ELR (cell line): ENCODE data around the gene MTR.

Experiments used
- DNase-seq: peaks from one replicate; pipeline ENCODE4 v3.0.0-alpha.2; 2015; ENCODE audit warnings: low read depth

MTR gene

GRCh38 chr1:236864211-236864610, 69.1 kb downstream of the MTR start:
- no peak for DNase-seq

GRCh38 chr1:236864996-236865817, 70.1 kb downstream of the MTR start:
- no peak for DNase-seq

DNA sequence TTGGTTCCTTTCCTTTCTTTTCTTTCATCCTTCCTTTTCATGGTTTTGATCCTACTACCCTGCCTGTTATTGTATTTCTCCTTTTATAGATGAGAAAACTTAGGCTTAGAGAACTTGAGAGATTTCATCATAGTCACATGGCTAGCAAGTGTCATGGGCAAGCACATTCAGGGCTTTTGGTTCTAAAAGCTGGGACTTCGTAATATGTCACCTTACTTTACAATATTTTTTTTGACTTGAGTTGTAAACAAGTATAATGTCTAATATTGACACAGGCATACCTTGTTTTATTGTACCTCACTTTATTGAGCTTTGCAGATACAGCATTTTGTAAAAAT, 70.7 kb downstream of the MTR start:
- DNase-seq = no peak

- peak; percentile 67 for DNase-seq
These were observed 73.8 kb downstream of the MTR start for GRCh38 chr1:236868625-236869467.

GRCh38 chr1:236869911-236870310, 74.8 kb downstream of the MTR start:
- no peak for DNase-seq

DNA sequence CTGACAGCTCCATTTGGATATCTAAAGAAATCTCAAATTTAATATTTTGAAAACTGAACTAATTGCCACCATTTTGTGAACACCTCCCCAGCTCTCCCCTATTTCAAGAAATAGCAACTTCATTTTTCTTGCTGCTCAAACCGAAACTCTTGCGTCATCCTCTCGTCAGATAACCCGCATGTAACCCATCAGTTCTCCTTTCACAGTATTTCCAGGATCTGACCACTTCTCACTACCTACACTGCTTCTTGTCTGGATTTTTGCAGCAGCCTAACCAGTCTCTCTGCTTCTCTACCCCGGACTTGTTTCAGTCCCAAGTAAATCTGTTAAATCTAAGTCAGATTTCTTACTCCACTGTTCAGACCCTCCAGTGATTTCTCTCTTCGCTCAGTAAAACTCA, 75.6 kb downstream of the MTR start:
- DNase-seq = no peak

DNA sequence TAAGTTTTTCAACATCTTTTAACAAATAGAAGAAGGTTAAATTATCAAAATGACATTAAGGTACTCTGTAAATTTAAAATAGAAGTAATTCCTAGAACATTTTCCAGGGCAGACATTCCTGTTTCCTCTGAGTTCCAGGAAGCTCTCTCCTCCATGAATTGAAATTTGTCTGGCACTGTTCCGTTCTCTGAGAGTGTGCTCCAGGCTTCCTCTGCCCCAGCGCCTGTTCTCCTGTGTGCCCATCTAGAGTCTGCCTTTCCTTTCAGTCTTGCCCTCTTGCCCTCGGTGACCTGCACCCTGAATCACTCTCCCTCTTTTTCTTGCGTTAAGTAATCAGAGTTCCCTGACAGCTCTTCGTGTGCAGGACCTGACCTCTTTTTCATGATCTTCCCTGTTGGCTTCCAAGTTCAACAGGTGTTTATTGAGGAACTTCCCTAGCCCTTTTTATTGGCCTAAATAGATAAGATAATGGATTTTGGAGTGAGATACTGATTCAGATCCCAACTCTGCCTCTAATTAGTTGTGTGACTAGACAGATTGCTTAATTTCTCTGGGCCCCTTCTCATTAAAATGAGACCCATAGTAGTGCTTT, 77.1 kb downstream of the MTR start:
- no peak for DNase-seq

DNA sequence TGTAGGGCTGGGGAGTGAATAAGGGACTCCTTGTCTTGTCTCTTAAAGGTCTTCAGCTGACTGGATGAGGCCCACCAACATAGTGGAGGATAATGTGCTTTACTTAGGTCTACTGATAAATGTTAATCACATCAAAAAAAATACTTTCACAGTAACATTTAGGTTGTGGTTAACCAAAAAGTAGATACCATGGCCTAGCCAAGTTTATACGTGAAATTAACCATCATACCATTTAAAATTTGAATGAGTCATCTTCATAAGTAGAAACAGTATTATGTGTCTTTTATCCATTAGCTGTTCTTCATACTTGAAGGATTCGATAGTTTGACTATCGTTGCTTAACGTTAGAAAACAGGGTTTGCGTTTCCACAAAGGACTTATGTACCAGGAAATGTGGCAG, 80.9 kb downstream of the MTR start:
- no peak for DNase-seq

DNA sequence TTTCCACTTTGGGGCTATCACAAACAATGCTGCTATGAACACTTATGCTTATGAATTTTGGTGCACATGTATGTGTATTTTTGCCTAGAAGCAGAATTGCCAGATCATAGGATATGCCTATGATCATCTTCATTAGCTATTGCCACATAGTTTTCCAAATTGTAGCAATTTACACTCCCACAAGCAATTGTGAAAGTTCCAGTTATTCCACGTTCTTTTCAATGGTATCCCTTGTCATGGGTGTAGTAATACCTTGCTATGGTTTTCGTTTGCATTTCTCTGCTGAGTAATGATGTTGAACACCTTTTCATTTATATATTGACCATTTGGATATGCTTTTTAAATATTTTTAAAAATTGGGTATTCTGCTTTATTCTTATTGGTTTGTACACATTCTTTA, 82.6 kb downstream of the MTR start:
- DNase-seq = no peak

DNA sequence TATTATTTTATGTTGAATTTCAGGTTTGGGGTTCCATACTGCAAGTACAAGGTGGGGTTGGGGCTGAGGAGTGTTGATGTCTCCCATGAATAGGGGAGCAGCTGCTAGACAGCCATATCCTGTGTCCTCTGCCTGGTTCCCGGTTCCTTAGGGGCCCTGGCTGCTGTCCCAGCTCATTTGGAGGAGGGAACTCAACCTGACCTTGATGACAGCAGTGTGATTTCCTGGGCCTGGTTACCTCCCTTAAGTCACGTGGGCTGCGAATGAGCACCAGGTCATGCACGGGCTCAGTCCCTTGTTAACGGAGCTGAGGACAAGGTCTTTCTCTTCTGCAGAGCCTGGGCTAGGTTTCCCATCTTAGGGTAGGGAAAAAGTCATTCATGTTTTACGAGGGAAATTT, 85.1 kb downstream of the MTR start:
- no peak for DNase-seq

GRCh38 chr1:236882678-236883077, 87.6 kb downstream of the MTR start:
- DNase-seq = no peak

DNA sequence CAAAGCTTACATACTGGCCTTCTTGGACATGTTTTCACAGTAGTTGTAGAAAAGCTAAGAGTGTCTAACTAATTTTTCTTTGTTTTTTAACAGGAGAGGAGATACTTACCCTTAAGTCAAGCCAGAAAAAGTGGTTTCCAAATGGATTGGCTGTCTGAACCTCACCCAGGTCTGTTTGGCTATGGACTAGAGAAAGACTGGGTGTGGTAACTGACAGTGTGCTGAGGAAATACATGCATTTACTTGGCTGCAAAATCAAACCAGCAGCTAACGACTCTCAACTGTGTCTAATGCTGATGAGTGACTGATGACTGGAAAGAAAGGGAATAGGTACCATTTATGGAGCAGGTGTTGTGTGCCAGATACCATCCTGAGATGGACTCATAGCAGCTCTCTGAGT, 91.1 kb downstream of the MTR start:
- no peak for DNase-seq

GRCh38 chr1:236887081-236887480, 92.0 kb downstream of the MTR start:
- no peak for DNase-seq

DNA sequence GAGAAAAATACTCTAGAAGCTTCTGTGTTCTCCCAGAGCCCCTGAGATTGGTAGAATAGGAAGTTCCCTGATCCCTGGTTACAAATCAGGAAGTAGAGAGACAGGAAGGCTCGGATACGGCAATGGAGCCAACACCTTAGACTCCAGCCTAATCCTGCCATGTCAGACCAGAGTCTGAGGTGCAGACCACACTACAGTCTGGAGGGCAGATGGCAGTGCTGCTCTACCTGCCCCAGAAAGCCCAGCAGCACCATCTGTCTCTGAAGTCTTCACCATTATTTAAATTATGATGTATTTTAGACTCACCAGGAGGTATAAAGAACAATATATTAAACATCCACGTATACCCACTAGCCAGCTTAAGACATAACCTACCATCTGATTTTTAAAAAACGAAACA, 93.0 kb downstream of the MTR start:
- no peak for DNase-seq

DNA sequence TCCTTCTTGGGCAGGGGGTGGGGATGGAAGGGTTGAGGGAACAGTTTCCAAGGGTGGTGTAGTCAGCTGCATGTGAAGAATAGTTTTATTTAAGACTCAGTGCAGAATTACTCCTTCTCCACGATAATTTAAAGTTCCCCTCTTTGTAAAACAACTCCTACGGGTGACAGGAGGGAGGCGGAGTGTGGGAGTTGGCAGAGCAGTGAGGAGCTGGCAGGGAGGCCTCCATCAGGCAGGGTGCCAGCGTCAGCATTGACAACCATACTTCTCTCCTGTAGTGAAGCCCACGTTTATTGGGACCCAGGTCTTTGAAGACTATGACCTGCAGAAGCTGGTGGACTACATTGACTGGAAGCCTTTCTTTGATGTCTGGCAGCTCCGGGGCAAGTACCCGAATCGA, 93.8 kb downstream of the MTR start:
- no peak for DNase-seq

- no peak for DNase-seq
These were observed 95.3 kb downstream of the MTR start for GRCh38 chr1:236890152-236891056.

GRCh38 chr1:236893626-236894545, 98.8 kb downstream of the MTR start:
- peak; percentile 75 for DNase-seq

DNA sequence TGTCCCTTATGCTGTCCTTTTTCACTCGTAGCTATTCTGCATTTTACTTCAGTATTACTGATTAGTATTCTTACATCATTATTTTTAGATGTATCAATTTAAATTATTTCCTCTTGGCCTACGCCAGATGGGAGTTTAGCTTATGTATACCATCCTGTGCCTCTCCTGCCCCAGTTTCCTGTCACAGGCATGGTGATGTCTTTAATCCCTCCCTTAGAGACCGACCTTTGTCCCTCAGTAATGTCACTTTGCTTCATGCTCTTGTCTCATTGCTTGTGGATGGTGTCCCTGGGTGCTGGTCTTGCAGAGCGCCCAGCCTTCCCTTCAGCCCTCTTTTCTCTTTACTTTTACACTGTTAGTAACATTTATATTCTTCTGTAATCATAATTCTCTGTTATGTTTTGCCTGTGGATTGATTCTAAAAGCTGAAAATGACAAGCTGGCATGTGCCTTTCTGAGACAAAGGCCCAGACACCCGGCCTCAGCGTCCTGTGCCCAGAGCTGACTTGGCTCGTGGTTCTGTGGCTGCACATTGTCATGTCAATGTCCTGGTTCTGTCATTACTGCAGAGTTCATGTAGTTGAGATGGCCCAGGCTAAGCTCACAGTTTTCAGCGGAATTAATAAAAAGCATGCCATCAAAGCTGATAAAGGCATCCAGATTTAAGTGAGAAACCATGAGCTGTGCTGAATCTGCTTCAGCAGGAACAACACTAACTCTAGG, 100.7 kb downstream of the MTR start:
- DNase-seq = no peak

DNA sequence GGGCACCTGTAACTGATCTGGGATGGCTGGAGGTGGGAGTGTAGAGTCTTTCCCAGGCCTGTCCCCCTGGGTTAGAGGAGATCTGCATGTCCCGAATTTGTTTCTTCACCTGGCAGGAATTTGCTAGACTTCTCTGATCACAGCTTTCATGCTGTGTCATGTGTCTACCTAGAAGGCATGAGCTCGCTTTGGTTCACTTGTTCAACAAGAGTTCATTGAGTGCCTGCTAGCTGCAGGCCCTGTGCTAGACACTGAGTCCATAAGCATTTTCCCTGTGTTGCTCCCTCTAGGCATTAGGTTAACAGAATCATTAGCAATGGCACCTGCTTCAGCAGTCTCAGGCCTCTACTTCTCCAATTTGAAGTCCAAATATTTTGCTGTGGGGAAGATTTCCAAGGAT, 101.6 kb downstream of the MTR start:
- no peak for DNase-seq
